Measurements from ENCODE around the gene MAPK8.
A peak's percentile ranks its signal among the peaks of the same experiment; 100 is the strongest.

MAPK8 gene

DNA sequence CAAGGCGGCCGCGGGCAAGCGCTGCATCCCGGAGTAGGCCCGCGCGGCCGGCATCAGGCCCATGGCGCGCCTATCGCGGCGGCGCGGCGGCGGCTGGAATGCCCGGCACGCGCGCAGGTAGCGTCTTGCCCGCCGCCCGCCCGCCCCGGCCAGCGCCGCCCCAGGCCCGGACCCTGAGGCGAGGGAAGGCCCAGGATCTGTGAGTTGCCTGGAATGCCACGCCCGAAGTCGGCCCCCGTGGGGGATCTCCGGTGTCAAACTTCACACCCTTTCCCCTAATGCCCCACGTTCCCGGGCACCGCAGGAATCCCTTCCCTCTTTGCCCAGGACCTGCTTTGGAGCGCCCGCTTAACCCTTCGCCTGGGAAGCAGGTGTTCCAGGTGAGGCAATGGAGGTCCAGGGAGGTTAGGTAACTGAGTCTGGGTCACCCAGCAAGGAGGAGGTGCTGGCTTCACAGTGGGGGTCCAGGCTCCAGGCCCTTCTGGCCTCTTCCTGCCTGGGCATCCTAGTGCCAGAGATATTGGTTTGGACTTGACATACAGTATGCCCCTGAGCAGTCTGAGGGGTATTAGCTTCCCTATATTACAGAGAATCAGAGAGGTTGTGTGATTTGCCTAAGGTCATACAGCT is 160.2 kb downstream of the MAPK8 start:
- Histone ChIP-seq H3K4me3 (ENCODE audit: low read depth, low read length) (no peak overlapping the region), H3K79me1 (ENCODE audit: low read length) (peaks cover 2% of the 10 kb centered on the region), H3K4ac (ENCODE audit: low read depth, low read length) (no peak overlapping the region), H3K79me2 (ENCODE audit: control insufficient read depth, insufficient read depth, low read length, poor library complexity) (peaks cover 1% of the 10 kb centered on the region), H2BK120ac (ENCODE audit: insufficient read depth, low read length, poor library complexity) (no peak overlapping the region), H3K36me3 (ENCODE audit: control insufficient read depth in 1 of 2, insufficient read depth in 2 of 2, low read length in 2 of 2) (no peaks in the 10 kb centered on the region), H3K18ac (ENCODE audit: low read length) (no peak overlapping the region), H3K9me3 (ENCODE audit: insufficient read depth, low read depth, low read length) (no peaks in the 10 kb centered on the region), H4K91ac (ENCODE audit: low read depth, low read length) (no peak overlapping the region), H3K14ac (ENCODE audit: low read length) (no peak overlapping the region), H2BK12ac (ENCODE audit: low read length) (no peak overlapping the region), H3K27me3 (ENCODE audit: insufficient read depth, low read length) (no peaks in the 10 kb centered on the region), H2AFZ (ENCODE audit: insufficient read depth, low read length, poor library complexity) (no peak overlapping the region), H3K9ac (ENCODE audit: low read length) (no peak overlapping the region), H2AK5ac (ENCODE audit: low read length) (no peak overlapping the region), H4K8ac (ENCODE audit: low read depth, low read length) (no peak overlapping the region), H3K23ac (ENCODE audit: low read length) (no peak overlapping the region), H3K4me2 (ENCODE audit: low read length) (peak overlapping the region; percentile 68), H4K12ac (ENCODE audit: low read depth, low read length) (no peak overlapping the region), H2BK5ac (ENCODE audit: low read depth, low read length, poor library complexity) (no peak overlapping the region), H3K27ac (ENCODE audit: low read depth, low read length) (no peak overlapping the region), H3K4me1 (ENCODE audit: control insufficient read depth in 1 of 2, insufficient read depth in 2 of 2, low read length in 2 of 2) (peaks cover 18% of the 10 kb centered on the region in 2 experiments)
- no CpG with 5 or more reads among the region's 43 CpGs for whole genome bisulfite sequencing (ENCODE audit: extremely low coverage, insufficient coverage, insufficient read length)
- peak; percentile 92 for DNase-seq

DNA sequence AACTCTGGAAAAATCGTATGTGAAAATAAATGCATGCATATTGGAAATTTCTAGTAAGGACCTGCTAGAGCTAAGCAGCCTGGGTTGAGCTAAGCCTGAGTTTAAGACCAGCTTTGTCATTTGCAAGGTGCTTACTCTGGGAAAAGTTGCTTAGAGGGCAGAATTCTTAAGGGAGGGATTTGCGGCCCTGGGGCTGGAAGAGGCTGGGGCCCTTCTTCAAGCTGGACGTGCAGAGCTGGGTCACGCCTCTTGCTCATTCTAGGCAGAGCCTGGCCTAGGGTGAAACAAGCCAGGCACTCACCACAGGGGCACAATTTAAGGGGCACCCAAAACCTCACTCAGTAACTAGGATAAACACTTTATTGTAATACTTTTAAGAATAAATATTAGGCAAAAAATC is 161.2 kb downstream of the MAPK8 start:
- no CpG with 5 or more reads among the region's 4 CpGs for WGBS (ENCODE audit: extremely low coverage, insufficient coverage, insufficient read length)

DNA sequence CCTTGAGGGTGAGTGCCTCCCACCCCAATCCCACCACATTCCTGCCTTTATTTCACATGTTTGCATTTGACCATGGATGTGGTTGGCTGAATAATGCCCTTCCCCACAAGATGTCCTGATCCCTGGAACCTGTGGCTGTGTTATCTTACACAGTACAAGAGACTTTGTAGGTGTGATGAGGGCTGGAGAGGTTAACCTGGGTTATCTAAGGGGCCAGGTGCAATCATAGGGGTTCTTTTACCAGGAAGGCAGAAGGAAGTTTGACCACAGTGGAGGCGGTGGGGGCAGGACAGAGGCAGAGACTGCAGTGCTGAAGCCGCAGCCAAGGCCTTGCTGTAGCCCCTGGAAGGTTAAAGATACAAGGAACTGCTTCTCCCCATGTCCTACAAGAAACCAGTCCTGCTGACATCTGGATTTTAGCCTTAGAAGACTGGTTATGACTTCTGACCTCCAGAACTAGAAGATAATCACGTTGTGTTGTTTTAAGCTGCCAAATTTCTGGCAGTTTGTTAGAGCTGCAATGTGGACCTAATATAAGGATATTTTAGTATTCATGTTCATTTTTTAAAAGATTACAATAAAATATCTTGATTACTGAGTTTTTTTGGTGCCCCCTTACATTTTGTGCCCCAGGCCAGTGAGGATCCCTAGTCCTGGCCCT is 161.8 kb downstream of the MAPK8 start:
- H2AK5ac ChIP-seq (ENCODE audit: low read length) = no peak overlapping the region
- no peak for DNase-seq
- WGBS (ENCODE audit: extremely low coverage, insufficient coverage, insufficient read length) = no CpG with 5 or more reads among the region's 3 CpGs
- H3K4me3 ChIP-seq (ENCODE audit: low read depth, low read length) = no peak overlapping the region
- no peak overlapping the region for H4K12ac ChIP-seq (ENCODE audit: low read depth, low read length)
- H3K79me1 ChIP-seq (ENCODE audit: low read length) = peaks cover 2% of the 10 kb centered on the region
- H3K4me2 ChIP-seq (ENCODE audit: low read length) = no peak overlapping the region
- no peak overlapping the region for H4K8ac ChIP-seq (ENCODE audit: low read depth, low read length)
- no peak overlapping the region for H3K23ac ChIP-seq (ENCODE audit: low read length)
- no peak overlapping the region for H3K18ac ChIP-seq (ENCODE audit: low read length)
- peaks cover 18% of the 10 kb centered on the region in 2 experiments for H3K4me1 ChIP-seq (ENCODE audit: control insufficient read depth in 1 of 2, insufficient read depth in 2 of 2, low read length in 2 of 2)
- H3K4ac ChIP-seq (ENCODE audit: low read depth, low read length) = no peak overlapping the region
- no peak overlapping the region for H3K9ac ChIP-seq (ENCODE audit: low read length)
- H2BK5ac ChIP-seq (ENCODE audit: low read depth, low read length, poor library complexity) = no peak overlapping the region
- H3K14ac ChIP-seq (ENCODE audit: low read length) = no peak overlapping the region
- no peaks in the 10 kb centered on the region for H3K27me3 ChIP-seq (ENCODE audit: insufficient read depth, low read length)
- no peak overlapping the region for H2AFZ ChIP-seq (ENCODE audit: insufficient read depth, low read length, poor library complexity)
- no peak overlapping the region for H2BK120ac ChIP-seq (ENCODE audit: insufficient read depth, low read length, poor library complexity)
- H2BK12ac ChIP-seq (ENCODE audit: low read length) = no peak overlapping the region
- peaks cover 1% of the 10 kb centered on the region for H3K79me2 ChIP-seq (ENCODE audit: control insufficient read depth, insufficient read depth, low read length, poor library complexity)
- H3K36me3 ChIP-seq (ENCODE audit: control insufficient read depth in 1 of 2, insufficient read depth in 2 of 2, low read length in 2 of 2) = no peaks in the 10 kb centered on the region
- no peak overlapping the region for H3K27ac ChIP-seq (ENCODE audit: low read depth, low read length)
- H4K91ac ChIP-seq (ENCODE audit: low read depth, low read length) = no peak overlapping the region
- no peaks in the 10 kb centered on the region for H3K9me3 ChIP-seq (ENCODE audit: insufficient read depth, low read depth, low read length)

More for the DNA sequence above, 161.2 kb downstream of the MAPK8 start:
- H3K9me3 ChIP-seq (ENCODE audit: insufficient read depth, low read depth, low read length) = no peaks in the 10 kb centered on the region
- H3K4me1 ChIP-seq (ENCODE audit: control insufficient read depth in 1 of 2, insufficient read depth in 2 of 2, low read length in 2 of 2) = peaks cover 18% of the 10 kb centered on the region in 2 experiments
- no peak overlapping the region for H2BK120ac ChIP-seq (ENCODE audit: insufficient read depth, low read length, poor library complexity)
- no peak overlapping the region for H3K27ac ChIP-seq (ENCODE audit: low read depth, low read length)
- H3K36me3 ChIP-seq (ENCODE audit: control insufficient read depth in 1 of 2, insufficient read depth in 2 of 2, low read length in 2 of 2) = no peaks in the 10 kb centered on the region
- H3K23ac ChIP-seq (ENCODE audit: low read length) = no peak overlapping the region
- H3K4ac ChIP-seq (ENCODE audit: low read depth, low read length) = no peak overlapping the region
- H3K9ac ChIP-seq (ENCODE audit: low read length) = no peak overlapping the region
- no peak overlapping the region for H4K12ac ChIP-seq (ENCODE audit: low read depth, low read length)
- no peak overlapping the region for H3K14ac ChIP-seq (ENCODE audit: low read length)
- DNase-seq = no peak
- H4K91ac ChIP-seq (ENCODE audit: low read depth, low read length) = no peak overlapping the region
- no peak overlapping the region for H2BK5ac ChIP-seq (ENCODE audit: low read depth, low read length, poor library complexity)
- no peak overlapping the region for H2BK12ac ChIP-seq (ENCODE audit: low read length)
- H3K4me3 ChIP-seq (ENCODE audit: low read depth, low read length) = no peak overlapping the region
- peaks cover 1% of the 10 kb centered on the region for H3K79me2 ChIP-seq (ENCODE audit: control insufficient read depth, insufficient read depth, low read length, poor library complexity)
- no peaks in the 10 kb centered on the region for H3K27me3 ChIP-seq (ENCODE audit: insufficient read depth, low read length)
- no peak overlapping the region for H2AK5ac ChIP-seq (ENCODE audit: low read length)
- no peak overlapping the region for H4K8ac ChIP-seq (ENCODE audit: low read depth, low read length)
- H3K4me2 ChIP-seq (ENCODE audit: low read length) = no peak overlapping the region
- H2AFZ ChIP-seq (ENCODE audit: insufficient read depth, low read length, poor library complexity) = no peak overlapping the region
- H3K18ac ChIP-seq (ENCODE audit: low read length) = no peak overlapping the region
- H3K79me1 ChIP-seq (ENCODE audit: low read length) = peaks cover 2% of the 10 kb centered on the region

DNA sequence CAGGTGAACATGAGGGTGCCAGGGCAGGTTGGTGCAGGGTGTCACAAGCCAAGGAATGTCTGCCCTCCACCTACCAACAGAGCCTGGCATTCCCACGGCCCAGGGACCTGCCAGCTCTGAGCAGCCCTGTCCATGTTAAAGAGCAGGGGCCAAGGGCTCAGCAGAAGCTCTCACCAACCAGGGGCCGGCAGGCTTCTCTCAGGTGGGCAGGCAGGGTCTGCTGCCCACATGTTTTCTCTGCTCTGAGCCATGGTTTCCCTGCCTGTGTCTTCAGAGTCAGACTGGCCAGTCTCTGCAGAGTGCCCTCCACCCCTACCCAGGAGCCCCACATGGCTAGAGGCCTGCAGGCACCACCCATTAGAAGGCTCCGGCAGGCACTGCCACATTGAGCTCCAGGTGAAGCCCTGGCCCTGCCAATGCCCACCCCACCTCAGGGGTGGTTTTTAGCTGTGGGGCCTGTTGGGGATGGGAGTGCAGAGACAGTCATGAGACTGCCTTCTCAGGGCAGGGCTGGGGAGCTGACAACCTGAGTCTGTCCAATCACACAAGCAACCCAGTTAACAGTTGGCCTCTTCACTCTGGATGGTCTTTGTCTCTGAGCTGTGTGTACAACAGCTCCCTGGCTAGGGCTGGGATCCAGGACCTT is 162.5 kb downstream of the MAPK8 start:
- WGBS (ENCODE audit: extremely low coverage, insufficient coverage, insufficient read length) = no CpG with 5 or more reads among the region's 3 CpGs
- no peak overlapping the region for H4K12ac ChIP-seq (ENCODE audit: low read depth, low read length)
- no peak overlapping the region for H2BK120ac ChIP-seq (ENCODE audit: insufficient read depth, low read length, poor library complexity)
- H2AFZ ChIP-seq (ENCODE audit: insufficient read depth, low read length, poor library complexity) = no peak overlapping the region
- H3K27me3 ChIP-seq (ENCODE audit: insufficient read depth, low read length) = no peaks in the 10 kb centered on the region
- peaks cover 2% of the 10 kb centered on the region for H3K79me1 ChIP-seq (ENCODE audit: low read length)
- H3K36me3 ChIP-seq (ENCODE audit: control insufficient read depth in 1 of 2, insufficient read depth in 2 of 2, low read length in 2 of 2) = no peaks in the 10 kb centered on the region
- H3K23ac ChIP-seq (ENCODE audit: low read length) = no peak overlapping the region
- no peak overlapping the region for H3K4me3 ChIP-seq (ENCODE audit: low read depth, low read length)
- peaks cover 1% of the 10 kb centered on the region for H3K79me2 ChIP-seq (ENCODE audit: control insufficient read depth, insufficient read depth, low read length, poor library complexity)
- no peak overlapping the region for H3K9ac ChIP-seq (ENCODE audit: low read length)
- no peak overlapping the region for H3K4me2 ChIP-seq (ENCODE audit: low read length)
- H4K91ac ChIP-seq (ENCODE audit: low read depth, low read length) = no peak overlapping the region
- H3K27ac ChIP-seq (ENCODE audit: low read depth, low read length) = no peak overlapping the region
- DNase-seq = no peak
- no peak overlapping the region for H2AK5ac ChIP-seq (ENCODE audit: low read length)
- no peaks in the 10 kb centered on the region for H3K9me3 ChIP-seq (ENCODE audit: insufficient read depth, low read depth, low read length)
- no peak overlapping the region for H3K18ac ChIP-seq (ENCODE audit: low read length)
- H3K14ac ChIP-seq (ENCODE audit: low read length) = no peak overlapping the region
- no peak overlapping the region for H2BK5ac ChIP-seq (ENCODE audit: low read depth, low read length, poor library complexity)
- no peak overlapping the region for H2BK12ac ChIP-seq (ENCODE audit: low read length)
- peaks cover 18% of the 10 kb centered on the region in 2 experiments for H3K4me1 ChIP-seq (ENCODE audit: control insufficient read depth in 1 of 2, insufficient read depth in 2 of 2, low read length in 2 of 2)
- no peak overlapping the region for H3K4ac ChIP-seq (ENCODE audit: low read depth, low read length)
- no peak overlapping the region for H4K8ac ChIP-seq (ENCODE audit: low read depth, low read length)
